Measurements from ENCODE around the gene ARHGEF19.

DNA sequence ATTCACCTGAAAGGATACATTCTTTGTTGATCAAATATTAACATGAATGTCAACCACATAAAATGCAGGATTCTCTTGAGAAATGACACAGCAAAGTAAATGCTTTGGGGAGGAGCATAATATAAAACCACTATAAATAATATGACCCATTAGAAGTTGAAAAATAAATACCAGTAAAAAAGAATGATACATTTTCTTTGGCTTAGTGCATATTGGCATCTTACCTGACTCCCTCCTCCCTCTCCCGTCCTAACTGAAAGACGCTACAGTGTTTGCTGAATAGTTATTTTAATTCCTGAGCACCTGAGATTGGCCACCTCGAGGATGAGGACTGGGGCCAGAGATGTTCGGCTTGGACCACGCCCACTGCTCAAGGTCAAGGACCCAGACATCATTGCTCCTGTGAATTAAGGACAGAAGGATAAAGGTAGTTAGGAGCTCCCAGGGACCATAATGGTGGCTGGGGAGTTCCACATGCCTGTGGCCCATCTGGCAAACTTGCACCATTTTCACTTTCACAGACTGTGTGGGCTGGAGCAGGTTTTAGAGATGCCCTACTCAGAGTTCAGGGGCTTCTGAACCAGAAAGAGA is 41.0 kb upstream of the ARHGEF19 start:
- TF ChIP-seq, protein P1, sequence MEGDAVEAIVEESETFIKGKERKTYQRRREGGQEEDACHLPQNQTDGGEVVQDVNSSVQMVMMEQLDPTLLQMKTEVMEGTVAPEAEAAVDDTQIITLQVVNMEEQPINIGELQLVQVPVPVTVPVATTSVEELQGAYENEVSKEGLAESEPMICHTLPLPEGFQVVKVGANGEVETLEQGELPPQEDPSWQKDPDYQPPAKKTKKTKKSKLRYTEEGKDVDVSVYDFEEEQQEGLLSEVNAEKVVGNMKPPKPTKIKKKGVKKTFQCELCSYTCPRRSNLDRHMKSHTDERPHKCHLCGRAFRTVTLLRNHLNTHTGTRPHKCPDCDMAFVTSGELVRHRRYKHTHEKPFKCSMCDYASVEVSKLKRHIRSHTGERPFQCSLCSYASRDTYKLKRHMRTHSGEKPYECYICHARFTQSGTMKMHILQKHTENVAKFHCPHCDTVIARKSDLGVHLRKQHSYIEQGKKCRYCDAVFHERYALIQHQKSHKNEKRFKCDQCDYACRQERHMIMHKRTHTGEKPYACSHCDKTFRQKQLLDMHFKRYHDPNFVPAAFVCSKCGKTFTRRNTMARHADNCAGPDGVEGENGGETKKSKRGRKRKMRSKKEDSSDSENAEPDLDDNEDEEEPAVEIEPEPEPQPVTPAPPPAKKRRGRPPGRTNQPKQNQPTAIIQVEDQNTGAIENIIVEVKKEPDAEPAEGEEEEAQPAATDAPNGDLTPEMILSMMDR (IDR thresholded peaks at IDR 0.05) = no peak
- no peak for TF ChIP-seq TCF7L2 (IDR thresholded peaks at IDR 0.05; ENCODE audit: low read depth, low read length)

Data from Panc1 (cell line).